ENCODE data around the gene CD28.
A peak's percentile ranks its signal among the peaks of the same experiment; 100 is the strongest.
"Not testable (repeated sequence)": the region's sequence is repeated elsewhere in the genome, so short reads cannot be mapped to it uniquely, and the experiment has no call there.

Gene CD28

DNA sequence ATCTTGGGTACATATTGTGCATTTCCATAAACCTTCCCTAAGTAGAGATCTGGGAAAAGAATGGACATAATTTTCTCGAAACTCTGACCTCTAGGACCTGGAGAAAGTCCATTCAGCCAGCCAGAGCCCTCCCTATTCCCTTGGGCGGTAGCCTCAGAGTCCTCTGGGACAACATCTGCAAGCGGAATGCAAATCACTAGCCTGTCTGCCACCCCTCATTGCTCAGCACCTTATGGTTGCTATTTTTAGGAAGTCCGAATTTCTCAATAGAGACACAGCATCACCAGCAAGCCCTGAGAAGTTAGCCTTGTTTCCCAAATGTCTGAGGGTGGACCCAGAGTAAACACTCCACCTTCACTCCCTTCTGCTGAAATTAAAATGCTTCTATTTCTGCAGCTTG, 17.6 kb upstream of the CD28 start:
- DNase-seq: no peak

DNA sequence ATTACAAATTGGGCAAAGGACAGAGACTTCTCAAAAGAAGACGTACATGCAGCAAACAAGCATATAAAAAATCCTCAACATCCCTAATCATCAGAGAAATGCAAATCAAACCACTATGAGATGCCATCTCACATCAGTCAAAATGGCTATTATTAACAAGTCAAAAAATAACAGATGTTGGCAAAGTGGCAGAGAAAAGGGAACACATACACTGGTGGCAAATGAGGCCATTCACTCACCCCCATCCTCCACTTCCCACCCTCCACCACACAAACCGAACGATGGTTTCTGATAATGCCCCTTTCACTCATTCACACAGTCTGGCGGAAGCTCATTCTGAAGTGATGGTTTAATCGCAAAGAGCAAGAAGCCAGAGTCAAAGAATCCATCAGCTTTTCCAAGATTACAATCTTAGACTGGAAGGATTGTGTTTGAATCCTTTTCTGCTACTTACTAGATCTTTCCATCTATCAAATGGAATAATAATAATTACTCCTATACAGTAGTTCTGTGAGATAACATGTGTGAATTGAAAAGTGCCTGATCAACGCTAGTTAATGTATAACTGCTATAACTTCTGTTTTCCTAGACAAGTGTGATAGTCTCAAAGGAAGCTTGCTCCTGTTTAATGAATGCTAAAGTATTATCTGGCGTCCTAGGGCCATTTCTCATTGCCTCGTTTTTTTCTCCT, 16.9 kb upstream of the CD28 start:
- DNase-seq: no peak

DNA sequence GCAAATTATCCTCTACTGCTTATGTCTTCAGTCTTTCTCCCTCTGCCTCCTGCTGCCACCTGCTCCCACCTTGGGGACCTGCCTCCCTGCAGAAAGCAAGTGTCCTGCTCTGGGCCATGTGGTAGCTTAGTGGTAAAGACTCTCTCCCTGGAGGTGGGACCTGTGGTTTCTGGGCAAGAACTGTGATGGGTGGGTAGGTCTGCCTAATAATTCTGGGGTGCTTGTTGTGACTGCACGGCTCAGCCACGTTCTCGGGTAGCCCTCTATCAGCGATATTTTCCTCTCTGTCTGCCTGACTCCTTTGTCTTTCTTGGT, 16.4 kb upstream of the CD28 start:
- no peak for DNase-seq

DNA sequence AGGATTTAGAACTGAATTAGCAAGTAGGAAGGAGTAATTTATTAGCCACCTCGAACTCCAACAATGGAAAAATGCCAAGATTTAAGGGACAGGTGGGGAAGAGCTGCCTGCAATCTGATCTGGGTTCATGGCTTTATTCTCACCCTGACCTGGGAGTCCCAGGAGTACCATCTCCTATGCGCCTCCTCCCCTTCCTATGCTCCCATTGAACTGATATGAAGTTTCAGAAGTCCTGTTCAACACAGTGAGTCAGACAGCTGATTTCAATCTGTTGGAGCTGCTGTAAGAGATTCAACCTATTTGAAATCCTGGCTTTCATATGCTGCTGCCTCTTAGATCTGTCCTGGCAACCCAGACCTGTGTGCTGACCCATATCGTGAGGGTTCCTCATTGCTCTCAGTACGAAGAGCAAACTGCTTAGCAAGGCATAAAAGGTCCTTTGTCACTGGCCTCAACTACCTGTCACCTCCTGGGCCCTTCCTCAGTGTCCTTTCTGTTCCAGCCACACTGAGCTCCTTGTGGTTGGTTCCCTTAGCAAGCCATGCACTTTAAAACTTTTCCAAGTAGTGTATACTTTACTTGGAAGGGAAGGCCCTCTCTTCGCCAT, 15.9 kb upstream of the CD28 start:
- peak in 1 of 3 experiments; percentile 28 for DNase-seq

DNA sequence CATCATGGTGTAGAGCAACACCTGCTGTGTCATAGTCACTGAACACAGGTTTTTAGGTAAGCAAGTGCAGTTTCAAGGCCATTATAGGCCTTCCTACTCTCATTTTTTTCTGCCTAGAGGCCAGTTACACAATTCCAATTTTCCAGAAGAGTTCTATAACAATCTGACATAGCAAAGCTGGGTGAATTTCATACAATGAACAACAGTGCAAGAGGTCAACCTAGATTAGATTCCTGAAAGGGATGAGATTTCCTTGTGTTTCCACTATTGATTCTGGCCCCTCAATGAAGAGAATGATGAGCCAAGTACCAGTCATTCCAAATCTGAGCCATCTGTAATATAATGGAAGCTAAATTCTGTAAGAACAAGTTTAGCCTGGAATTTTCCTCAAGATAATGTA, 15.3 kb upstream of the CD28 start:
- DNase-seq: no peak

DNA sequence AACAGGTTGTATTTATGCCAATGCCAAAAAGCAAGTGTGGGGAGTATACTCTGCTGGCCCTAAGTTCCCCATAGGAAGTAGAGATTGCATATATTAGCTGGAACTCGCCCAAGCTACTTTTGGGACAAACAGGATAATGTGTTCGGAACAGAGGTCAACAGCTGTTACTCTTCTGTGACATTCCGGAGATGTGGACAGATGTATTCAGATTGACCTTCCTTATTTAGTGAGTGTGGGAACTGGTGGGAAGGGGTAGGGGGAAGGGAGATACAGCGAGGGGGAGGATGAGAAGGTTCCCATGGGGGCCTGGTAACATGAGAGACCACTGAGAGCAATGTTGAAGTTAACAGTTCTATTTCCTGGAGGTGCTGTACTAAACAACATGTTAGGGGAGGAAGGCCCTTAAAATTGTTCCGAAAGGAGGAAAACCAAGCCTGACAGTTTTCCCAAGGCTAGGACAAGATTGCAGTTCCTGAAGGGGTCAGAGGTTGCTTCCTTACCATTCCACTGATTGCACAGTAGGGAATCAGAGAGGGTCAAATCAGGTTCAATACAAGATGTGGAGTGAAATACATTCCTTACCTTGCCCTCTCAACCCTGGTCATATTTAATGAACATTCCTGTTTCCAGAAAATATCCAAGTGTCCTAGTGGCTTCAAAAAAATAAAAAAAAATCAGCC, 14.3 kb upstream of the CD28 start:
- DNase-seq: no peak

DNA sequence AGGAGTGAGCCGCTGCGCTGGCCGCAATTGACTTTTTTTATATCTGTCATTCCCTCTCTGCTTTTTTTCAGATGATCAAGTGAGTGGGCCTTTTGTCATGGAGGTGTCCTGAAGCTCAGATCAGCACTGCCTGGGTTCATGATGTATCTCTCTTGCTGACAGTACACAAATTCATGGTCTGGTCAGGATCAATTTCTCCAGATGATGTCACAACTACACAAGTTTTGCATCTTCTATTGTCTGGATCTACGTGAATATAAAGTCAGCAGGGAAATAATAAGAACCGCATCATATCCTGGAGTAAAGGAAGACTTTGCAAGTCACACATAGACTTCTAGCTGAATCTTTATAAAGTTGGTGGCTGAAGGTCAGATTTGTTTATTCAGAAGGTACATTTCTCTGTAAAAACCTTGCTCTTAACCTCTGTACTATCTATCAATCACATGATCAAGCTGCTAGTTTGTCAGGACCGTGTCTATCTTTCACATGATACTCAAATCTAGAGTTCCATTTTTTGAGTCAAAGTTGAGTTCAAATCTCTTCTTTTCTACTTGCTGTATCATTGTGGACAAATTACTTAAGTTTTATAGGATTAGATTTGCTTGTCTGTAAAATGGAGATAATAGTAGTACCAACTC, 13.1 kb upstream of the CD28 start:
- DNase-seq: no peak

DNA sequence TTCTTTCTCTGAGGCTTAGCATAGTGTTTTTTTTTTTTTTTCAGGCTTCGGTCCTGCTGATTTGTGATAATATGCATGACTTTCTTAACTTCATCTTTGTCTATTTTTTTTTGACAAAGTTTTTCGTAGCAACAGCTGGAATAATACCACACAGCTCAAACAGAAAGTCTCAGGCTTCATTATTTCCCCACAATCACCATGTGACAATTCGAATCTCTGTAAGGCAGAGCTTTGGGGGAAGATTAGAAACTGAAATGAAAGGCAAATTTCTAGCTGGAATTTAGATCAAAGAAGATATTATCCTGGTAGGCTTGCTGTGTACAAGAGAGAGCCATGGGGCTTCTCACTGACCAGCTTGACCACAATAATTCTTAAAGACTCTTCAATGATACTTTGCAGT, 12.2 kb upstream of the CD28 start:
- no peak for DNase-seq

DNA sequence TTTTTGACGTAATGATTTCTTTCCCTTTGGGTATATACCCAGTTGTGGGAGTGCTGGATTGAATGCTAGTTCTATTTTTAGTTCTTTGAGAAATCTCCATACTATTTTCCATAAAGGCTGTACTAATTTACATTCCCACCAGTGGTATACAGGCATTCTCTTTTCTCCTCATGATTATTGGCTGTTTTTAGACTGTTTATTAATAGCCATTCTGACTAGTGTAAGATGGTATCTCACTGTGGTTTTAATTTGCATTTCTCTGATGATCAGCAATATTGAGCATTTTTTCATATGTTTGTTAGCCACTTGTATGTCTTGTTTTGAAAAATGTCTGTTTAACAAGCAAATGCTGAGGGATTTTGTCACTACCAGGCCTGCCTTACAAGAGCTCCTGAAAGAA, 9.2 kb upstream of the CD28 start:
- DNase-seq: no peak

DNA sequence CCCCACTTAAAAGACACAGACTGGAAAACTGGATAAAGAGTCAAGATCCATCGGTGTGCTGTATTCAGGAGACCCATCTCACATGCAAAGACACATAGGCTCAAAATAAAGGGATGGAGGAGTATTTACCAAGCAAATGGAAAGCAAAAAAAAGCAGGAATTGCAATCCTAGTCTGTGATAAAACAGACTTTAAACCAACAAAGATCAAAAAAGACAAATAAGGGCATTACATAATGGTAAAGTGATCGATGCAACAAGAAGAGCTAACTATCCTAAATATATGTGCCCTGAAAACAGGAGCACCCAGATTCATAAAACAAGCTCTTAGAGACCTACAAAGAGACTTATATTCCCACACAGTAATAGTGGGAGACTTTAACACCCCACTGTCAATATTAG, 8.7 kb upstream of the CD28 start:
- DNase-seq: not testable (repeated sequence)

DNA sequence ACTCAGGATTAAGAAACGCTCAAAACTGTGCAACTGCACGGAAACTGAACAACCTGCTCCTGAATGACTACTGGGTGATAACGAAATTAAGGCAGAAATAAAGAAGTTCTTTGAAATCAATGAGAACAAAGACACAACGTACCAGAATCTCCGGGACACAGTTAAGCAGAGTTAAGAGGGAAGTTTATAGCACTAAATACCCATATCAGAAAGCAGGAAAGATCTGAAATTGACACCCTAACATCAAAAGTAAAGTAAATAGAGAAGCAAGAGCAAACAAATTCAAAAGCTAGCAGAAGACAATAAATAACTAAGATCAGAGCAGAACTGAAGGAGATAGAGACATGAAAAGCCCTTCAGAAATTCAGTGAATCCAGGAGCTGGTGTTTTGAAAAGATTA, 8.0 kb upstream of the CD28 start:
- not testable (repeated sequence) for DNase-seq

DNA sequence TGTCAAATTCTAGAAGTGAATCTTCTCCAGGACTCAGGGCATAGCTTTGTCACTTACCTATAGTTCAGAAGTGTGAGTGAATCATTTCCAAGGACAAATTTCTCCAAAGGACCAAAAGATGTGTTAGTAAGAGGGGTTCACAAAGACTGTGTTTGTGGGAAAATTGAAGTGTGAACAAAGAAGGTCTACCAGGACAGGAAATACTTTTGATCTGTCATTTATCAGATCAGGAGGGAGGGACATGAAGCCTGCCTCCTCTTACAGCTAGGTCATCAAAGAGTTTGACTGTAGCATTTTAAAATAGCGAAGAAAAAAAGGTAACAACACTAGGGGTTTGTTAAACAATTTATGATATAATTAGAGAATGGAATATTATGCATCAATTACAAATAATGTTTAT, 2.0 kb upstream of the CD28 start:
- DNase-seq: no peak

DNA sequence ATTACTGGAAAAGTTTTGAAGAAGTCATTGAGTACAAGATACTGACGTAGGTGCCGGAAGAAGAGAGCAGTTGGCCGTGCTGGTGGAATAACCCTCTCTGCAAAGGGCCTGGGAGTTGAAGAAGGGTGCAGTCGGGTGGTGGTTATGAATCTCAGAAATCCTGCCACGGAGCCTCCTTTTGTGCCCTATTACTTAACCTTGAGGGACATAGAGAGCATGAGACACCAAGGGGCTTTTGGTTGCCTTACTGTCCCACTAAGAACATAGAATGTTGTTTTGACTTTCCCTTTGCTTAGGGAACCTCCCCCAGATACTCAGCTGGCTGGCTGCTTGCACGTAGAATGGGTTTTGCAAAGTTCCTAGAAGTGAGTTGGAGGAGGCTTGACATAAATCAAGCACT, 1.3 kb upstream of the CD28 start:
- DNase-seq: no peak

DNA sequence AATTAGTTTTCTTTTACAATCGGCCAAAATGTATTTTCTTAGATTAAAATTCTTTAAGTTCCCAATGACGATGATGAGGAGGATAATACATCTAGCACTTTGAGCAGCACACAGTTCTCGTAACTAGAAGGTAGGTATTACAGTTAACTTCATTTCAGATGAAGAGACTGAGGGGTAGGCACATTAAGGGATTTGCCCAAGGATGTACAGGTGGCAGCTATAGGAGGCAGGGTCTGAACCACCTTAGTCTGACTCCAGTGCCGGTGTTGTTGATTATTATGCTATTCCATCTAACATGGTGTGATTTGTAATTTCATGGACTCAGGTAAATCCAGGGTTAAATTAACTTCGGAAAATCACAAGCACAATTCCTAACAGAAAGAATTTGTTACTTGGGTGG, 1.1 kb downstream of the CD28 start:
- no peak for DNase-seq

DNA sequence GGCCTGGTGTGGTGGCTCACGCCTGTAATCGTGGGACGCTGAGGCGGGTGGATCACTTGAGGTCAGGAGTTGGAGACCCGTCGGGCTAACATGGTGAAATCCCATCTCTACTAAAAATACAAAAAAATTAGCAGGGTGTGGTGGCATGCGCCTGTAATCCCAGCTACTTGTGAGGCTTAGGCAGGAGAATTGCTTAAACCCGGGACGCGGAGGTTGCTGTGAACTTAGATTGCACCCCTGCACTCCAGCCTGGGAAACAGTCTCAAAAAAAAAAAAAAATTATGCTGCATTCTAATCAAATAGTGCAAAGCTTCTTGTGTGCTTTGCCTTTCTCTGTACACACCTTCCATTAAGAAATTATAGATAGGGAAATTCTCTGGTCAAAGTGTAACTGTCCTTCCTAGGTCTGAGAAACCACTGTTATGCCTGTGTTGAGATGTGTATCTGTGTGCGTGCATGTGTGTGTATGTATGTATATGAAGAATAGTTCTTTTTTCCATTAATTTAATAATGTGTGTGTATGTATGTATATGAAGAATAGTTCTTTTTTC, 2.5 kb downstream of the CD28 start:
- DNase-seq: no peak

DNA sequence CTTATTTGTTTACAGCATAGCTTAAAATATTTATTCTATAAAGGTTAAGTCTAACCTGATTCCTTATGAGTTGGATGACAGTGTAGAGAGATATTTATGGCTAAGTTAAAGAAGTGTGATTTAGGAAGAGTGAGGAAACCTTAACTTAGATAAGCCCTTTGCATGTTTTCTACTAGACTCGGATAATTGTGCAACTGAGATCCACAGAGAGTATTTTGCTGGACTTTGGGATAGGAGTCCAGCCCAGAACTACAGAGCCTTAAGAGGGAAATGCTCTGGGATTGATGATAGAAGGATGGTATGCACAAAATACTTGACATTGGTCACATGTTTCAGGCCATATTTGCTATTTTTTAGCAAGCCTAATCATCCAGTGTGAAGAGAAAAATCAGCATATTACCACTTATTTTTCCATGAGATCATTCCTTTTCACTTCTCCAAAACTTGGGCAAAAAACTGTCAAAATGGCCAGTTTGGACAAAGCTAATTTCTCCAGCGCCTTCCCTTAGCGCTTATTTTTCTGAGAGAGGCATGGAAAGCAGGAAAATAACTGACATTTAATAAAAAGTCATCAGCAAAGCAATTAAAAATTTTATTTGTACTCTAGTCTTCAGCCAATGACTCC, 3.1 kb downstream of the CD28 start:
- DNase-seq: no peak

DNA sequence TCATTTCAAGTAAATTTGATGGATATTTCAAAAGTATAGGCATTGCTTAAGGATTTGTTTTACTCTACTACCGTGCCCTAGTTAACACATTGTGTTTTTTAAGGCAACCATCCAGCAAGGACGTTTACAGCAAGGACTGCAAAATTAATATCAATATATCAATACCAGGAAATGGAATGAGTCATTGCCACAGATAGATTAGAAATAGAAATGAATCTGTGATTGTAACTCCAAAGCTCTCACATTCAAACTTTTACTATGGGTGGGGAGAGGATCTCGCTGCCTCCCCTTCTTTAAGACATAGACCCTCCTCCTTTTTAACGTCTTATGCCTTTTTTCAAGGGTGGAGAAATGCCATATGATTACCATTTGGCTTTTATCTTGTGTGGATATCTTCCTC, 3.8 kb downstream of the CD28 start:
- no peak for DNase-seq

DNA sequence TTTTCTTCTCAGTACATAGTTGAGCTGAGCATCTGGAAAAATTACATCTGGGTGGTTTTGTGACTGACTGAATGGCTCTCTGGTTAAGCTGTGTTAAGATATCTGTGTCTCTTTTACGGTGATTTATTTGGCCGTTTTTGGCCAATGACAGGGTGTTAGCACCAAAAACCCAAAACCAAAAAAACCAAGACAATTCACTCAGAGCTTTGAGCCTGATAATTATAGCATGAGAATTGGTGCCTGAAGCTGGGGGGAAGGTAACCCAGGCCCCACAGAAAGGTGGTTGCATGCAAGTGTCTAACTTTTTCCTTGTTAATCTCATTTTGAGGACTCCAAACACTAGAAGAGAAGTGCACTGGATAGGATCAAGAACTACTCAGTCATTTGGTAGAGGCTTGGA, 4.5 kb downstream of the CD28 start:
- DNase-seq: no peak

DNA sequence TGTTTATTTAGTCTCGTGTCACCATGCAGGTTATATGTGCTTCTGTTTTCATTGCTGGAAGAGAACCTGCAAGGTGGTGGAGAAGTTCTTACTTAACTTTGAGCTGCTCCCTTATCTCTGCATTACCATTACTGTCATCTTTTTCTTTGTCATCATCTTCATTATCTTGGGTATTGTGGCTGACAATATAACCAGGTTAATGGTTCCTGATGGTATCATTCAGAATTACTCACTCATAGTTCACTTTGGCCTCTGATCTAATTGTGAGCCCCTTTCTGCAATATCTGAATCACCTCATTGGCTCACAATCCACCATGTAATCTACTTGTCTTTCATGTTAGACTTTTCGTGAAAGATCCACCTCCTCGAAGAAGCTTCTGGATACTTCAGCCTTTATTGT, 5.0 kb downstream of the CD28 start:
- DNase-seq: no peak

DNA sequence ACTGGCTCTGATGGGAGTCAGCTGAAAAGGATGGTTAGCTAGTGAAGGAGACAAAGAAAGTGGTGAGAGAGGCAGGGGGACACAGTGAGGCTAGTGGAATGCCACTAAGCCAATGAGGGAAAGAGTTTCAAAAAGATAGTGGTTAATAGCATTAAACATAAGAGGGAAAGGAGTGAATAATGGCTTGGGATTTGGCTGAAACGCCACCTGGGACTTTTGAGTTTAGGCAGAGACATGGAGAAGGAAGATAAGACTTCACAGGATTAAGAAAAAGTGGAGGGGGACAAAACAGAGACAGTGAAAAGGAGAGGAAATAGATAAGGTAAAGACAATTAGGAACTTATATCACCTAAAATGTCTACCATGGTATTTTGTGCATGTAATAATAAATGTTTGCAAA, 6.9 kb downstream of the CD28 start:
- DNase-seq: no peak

DNA sequence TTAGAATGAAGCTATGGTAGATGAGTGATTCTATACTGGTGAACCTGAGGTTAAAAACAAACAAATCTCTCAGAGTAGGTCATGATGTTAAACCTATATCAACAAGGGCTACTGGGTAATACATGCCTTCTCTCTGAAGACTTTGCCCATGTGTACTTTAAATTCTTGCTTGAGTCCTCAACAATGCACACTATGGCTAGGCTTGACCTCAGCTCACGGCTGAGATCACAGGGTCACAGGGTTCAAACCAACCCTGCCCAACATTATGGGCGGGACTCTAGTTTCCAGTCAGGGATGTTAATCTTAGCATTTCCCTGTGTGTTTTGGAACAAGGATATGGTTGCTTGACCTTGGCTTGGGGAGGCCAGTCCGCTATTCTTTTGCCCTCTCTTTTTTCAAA, 7.7 kb downstream of the CD28 start:
- DNase-seq: no peak

DNA sequence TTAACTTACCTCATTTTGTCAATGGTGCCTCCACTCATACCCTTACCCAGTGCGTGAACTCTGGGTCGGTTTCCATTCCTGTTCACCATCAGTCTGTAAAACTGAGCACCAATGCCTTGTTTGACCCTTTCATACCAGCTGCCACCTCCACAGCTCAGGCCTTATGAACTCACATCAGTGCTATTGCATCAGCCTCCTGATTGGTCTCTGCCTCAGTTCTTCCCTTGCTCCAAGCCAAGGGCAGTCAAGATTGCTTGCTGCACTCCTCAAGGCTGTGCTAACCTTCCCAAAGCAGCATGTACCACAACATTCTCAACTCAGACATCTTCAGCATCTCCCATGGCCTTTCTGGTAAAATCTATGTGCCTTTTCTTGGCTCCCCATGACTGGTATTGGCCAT, 9.3 kb downstream of the CD28 start:
- no peak for DNase-seq

DNA sequence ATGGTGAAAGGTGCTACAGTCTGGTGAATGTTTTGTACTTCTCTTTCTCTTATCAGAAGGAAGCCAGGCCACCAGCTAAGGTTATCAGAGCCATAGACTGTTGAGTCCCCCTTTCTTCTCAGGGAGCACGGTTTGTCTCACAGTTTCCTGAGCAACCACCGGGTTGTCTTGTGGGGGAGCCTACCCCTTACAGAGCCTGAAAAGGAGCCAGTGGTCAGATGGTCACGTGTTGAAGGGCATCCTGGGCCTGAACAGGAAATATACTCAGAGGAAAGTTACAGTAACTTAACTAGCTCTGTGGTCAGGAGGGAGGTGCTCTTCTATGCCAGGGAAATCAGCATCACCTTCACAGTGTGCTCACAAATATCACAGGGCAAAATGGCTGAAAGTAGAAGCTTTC, 11.6 kb downstream of the CD28 start:
- no peak for DNase-seq
